Karpas-422 (cell line): ENCODE measurements around the gene LHX4. TPM values are rescaled to one million over a fixed set of nuclear protein-coding genes. Genes with fewer than 3 reads are reported as not detected.

Source experiments
- DNase-seq: peaks from one replicate; pipeline ENCODE4 v3.0.0-alpha.2; 2015
- H2AFZ ChIP-seq: fragments of 200-600 bp; sonication (generic); 2 replicates; pipeline ENCODE4 v1.6.1; 2014; ENCODE audit warnings: antibody characterized with exemption, low read length, mixed read lengths
- H3K27ac ChIP-seq: fragments of 200-600 bp; sonication (generic); 2 replicates; pipeline ENCODE4 v1.5.1; 2014; ENCODE audit warnings: mild to moderate bottlenecking, low read length, moderate library complexity
- H3K27me3 ChIP-seq: fragments of 200-600 bp; sonication (generic); 2 replicates; pipeline ENCODE4 v1.6.1; 2014; ENCODE audit warnings: low read length, mixed read lengths
- H3K36me3 ChIP-seq: fragments of 200-600 bp; sonication (generic); 2 replicates; pipeline ENCODE4 v1.6.1; 2014; ENCODE audit warnings: low read length, mixed read lengths; ENCODE audit not compliant: insufficient read depth
- H3K4me1 ChIP-seq: fragments of 200-600 bp; sonication (generic); 2 replicates; pipeline ENCODE4 v1.6.1; 2014; ENCODE audit warnings: mild to moderate bottlenecking, low read length, mixed read lengths
- H3K4me2 ChIP-seq: fragments of 200-600 bp; sonication (generic); 2 replicates; pipeline ENCODE4 v1.6.1; 2014; ENCODE audit warnings: low read length, low read depth, mild to moderate bottlenecking; ENCODE audit not compliant: poor library complexity, severe bottlenecking
- H3K4me3 ChIP-seq: fragments of 200-600 bp; sonication (generic); 2 replicates; pipeline ENCODE4 v1.5.1; 2014; ENCODE audit warnings: mild to moderate bottlenecking, antibody characterized with exemption, low read length, mixed read lengths
- H3K79me2 ChIP-seq: fragments of 200-600 bp; sonication (generic); 2 replicates; pipeline ENCODE4 v1.6.1; 2014; ENCODE audit warnings: mild to moderate bottlenecking, low read length, mixed read lengths
- H3K9ac ChIP-seq: fragments of 200-600 bp; sonication (generic); 2 replicates; pipeline ENCODE4 v1.6.0; 2014; ENCODE audit warnings: low read length
- H3K9me2 ChIP-seq: fragments of 200-600 bp; sonication (generic), shearing (Covaris generic); replicated peaks from 2 replicates; pipeline ENCODE4 v1.6.0; 2014; ENCODE audit warnings: mild to moderate bottlenecking, low read length, moderate library complexity; ENCODE audit not compliant: insufficient read depth
- H3K9me3 ChIP-seq: fragments of 300-700, 200-600 bp; sonication (generic); 2 replicates; pipeline ENCODE4 v1.6.1; 2014; ENCODE audit warnings: low read length, mixed read lengths
- H4K20me1 ChIP-seq: fragments of 200-600 bp; sonication (generic); 2 replicates; pipeline ENCODE4 v1.6.1; 2014; ENCODE audit warnings: mild to moderate bottlenecking, antibody characterized with exemption, low read length, low read depth; ENCODE audit not compliant: insufficient read depth
- total RNA-seq: library from RNA; depleted of rRNA; stranded (reverse); fragments of >200 nt; shearing (Covaris generic); gene quantifications from 2 replicates; pipeline ENCODE4 v1.2.3, GENCODE V29; 2014; ENCODE audit warnings: low replicate concordance

Gene LHX4
- total RNA-seq, 1 experiment from 2014 or later: not detected

DNA sequence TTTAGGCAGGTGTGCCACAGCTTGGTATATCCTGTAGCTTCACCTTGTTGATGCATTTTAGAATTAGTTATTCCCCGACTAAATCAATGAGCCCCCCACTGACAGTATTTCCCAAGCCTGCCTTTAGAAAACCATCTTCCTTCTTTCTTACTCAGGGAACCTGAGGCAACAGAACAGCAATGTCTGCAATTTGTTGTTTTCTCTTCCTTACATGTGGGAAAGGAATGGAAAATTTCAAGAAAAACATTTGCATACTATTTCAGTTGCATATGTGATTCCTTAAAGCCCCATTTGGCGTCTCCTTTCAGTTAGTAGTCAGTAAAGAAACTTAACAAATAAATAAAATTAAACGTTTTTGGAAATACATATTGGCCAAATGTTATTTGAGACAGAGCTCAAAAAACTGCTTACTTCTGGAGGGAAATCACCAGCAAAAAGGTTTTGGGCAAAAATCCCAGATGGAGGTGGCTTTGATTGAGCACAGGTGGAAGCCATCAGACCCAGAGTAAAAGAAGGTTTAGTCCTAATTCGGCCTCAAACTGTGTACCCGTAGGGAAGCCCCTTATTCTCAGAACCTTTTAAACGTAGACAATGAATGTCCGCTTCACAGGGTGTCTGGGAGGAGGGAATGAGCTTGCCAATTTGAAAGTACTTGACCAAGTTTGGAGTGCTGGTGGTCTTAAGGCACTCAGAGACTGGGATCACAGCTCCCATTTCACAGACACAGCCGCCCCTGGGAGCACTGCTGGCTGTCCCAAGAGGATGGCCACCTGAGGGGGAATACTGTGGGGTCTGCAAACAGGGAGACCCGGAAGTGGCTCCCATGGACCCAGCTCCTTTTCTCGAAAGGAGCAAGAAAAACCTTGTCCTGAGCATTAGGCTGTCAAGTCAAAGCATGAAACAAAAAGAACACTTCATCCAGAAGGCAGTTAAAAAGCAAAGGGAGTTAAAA lies 9.4 kb downstream of the LHX4 start:
- Histone ChIP-seq H3K4me1 (no peaks in the 10 kb centered on the region), H3K9me3 (no peaks in the 10 kb centered on the region), H3K27me3 (no peaks in the 10 kb centered on the region; the same call in 1 of the 2 replicates), H3K27ac (no peak overlapping the region), H4K20me1 (no peaks in the 10 kb centered on the region), H3K4me2 (no peak overlapping the region), H3K36me3 (no peaks in the 10 kb centered on the region), H2AFZ (no peak overlapping the region), H3K4me3 (no peak overlapping the region), H3K9ac (no peak overlapping the region), H3K9me2 (no peaks in the 10 kb centered on the region), H3K79me2 (no peaks in the 10 kb centered on the region)
- no peak for DNase-seq

DNA sequence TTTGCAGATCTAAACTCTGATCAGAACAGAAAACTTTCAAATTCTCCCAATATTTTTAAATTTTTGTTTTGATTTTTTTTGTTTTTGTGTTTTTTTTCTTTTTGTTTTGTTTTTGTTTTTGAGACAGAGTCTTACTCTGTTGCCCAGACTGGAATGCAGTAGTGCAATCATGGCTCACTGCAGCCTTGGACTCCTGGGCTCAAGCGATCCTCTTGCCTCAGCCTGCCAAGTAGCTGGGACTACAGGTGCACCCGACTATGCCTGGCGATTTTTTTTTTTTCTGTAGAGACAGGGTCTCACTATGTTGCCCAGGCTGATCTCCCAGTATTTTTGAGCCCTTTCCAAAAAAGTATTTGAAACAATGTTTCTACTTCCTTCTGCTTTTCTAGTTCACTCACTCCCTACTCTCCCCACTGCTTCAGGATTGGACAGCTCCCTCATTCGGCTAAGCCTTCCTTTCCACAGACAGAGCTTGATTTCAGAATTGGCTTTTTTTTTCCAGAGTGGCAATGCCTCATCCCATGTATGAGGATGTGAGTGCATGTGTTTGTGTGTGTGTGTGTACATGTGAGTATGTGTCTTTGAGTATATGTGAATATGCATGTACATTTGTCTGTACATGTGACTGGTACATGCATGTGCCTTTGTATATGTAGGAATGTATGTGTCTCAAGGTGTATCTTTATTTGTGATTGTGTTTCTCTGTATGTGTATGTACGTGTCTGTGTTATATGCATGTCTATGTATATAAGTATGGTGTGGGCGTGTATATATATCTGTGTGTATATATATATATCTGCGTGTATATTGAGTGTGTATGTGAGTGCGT lies 11.9 kb downstream of the LHX4 start:
- Histone ChIP-seq H3K9me3 (no peaks in the 10 kb centered on the region), H3K9ac (no peak overlapping the region), H3K27me3 (no peaks in the 10 kb centered on the region; the same call in 1 of the 2 replicates), H3K9me2 (no peaks in the 10 kb centered on the region), H4K20me1 (no peaks in the 10 kb centered on the region), H3K79me2 (no peaks in the 10 kb centered on the region), H2AFZ (no peak overlapping the region), H3K4me2 (no peak overlapping the region), H3K36me3 (no peaks in the 10 kb centered on the region), H3K4me3 (no peak overlapping the region), H3K27ac (no peak overlapping the region), H3K4me1 (no peaks in the 10 kb centered on the region)
- no peak for DNase-seq

DNA sequence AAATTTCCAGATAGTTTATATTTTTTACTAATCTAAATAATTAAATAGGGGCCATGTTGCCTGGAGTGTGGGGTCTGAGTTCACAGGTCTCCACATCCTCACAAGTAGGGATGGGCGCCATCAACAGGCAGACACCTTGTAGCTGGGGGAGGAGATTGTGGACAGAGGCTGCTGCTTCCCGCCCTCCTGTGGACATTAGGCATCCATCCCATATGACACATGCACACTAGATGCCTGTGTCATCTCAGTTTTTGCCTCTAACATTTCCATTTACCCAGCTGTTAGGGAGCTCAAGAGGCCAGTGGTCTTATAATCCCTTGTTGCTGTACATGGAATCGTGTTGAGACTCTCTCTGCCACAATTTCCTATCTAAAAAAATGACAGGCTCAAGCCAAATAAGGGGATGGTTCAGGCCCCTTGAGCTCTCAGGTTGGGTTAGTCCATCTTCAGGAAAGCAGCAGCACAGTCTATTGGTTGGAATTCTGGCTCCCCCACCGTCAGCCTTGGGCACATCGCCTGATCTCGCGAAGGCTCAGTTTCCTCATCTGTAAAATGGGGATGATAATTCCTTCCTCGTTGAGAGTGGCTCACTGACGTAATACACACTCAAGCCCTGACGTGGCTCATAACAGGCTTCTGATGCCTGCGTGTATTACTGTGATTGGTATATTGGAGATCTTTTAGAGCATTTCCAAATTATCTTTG lies 13.6 kb downstream of the LHX4 start:
- no peaks in the 10 kb centered on the region for H3K9me3 ChIP-seq
- no peaks in the 10 kb centered on the region for H3K4me1 ChIP-seq
- no peaks in the 10 kb centered on the region for H3K9me2 ChIP-seq
- H3K4me2 ChIP-seq: no peak overlapping the region
- DNase-seq: no peak
- H3K27ac ChIP-seq: no peak overlapping the region
- no peak overlapping the region for H3K4me3 ChIP-seq
- H3K27me3 ChIP-seq: no peaks in the 10 kb centered on the region; the same call in 1 of the 2 replicates
- no peaks in the 10 kb centered on the region for H3K79me2 ChIP-seq
- H2AFZ ChIP-seq: no peak overlapping the region
- no peaks in the 10 kb centered on the region for H4K20me1 ChIP-seq
- no peak overlapping the region for H3K9ac ChIP-seq
- no peaks in the 10 kb centered on the region for H3K36me3 ChIP-seq

DNA sequence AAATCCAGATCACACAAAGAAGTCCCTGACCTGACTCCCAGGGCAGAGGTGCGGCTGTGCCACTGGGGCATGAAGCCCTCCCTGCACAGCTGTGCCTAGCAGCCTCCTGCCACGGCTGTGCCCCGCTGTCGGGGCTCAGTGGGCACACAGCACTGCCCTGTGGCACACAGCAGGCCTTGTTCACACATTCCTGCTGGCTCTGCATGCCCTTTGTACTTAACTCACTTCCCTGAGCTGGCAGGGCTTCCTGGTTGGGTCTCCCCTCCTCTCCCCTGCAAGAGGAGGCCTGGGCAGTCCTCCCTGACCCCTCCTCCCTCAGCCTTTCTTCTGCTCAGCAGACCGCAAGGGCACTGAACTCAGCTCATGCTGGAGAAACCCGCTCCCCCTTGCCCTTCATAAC lies 14.8 kb downstream of the LHX4 start:
- H3K79me2 ChIP-seq: no peaks in the 10 kb centered on the region
- no peaks in the 10 kb centered on the region for H3K4me1 ChIP-seq
- no peaks in the 10 kb centered on the region for H3K9me3 ChIP-seq
- H4K20me1 ChIP-seq: no peaks in the 10 kb centered on the region
- H3K27ac ChIP-seq: no peak overlapping the region
- no peak overlapping the region for H3K9ac ChIP-seq
- H3K4me3 ChIP-seq: no peak overlapping the region
- H3K27me3 ChIP-seq: no peaks in the 10 kb centered on the region; the same call in 1 of the 2 replicates
- DNase-seq: no peak
- no peak overlapping the region for H3K4me2 ChIP-seq
- H3K36me3 ChIP-seq: no peaks in the 10 kb centered on the region
- H3K9me2 ChIP-seq: no peaks in the 10 kb centered on the region
- no peak overlapping the region for H2AFZ ChIP-seq

DNA sequence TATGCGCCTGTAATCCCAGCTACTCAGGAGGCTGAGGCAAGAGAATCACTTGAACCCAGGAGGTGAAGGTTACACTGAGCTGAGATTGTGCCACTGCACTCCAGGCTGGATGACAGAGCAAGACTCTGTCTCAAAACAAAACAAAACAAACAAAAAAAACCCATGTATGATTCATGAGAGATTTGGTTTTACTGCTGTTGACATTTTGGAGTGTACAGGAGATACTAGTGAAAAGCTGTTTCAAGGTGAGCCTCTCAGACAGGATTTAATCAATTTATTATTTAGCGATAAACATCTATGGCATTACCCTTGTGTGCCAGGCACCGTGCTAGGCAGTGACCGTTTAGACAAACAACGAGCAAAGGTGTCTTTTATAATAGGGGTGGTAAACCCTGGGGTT lies 16.5 kb downstream of the LHX4 start:
- Histone ChIP-seq H3K36me3 (no peaks in the 10 kb centered on the region), H3K9me2 (no peaks in the 10 kb centered on the region), H3K27me3 (no peaks in the 10 kb centered on the region), H3K4me1 (no peaks in the 10 kb centered on the region), H3K4me3 (no peak overlapping the region), H3K9me3 (no peaks in the 10 kb centered on the region), H4K20me1 (no peaks in the 10 kb centered on the region), H3K9ac (no peak overlapping the region), H3K4me2 (no peak overlapping the region), H3K27ac (no peak overlapping the region), H3K79me2 (no peaks in the 10 kb centered on the region), H2AFZ (no peak overlapping the region)
- DNase-seq: no peak

DNA sequence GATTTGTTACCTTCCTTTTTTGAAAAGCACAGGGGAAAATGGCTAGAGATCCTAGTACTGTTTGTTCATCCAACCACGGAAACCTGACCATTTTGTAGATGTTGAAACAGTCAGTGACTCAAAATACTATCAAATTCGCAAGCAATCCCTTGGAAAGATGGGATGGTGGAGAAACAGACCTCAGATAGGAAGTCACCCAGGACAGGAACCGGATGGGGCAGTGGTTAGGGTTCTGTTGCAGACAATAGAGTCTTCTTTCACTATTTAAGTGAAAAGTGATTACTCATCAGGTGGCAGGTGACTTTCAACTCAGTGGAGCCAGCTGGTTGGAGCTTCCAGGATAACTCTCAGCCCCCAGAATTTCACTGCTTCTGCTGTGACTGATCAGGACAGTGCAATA lies 17.0 kb downstream of the LHX4 start:
- Histone ChIP-seq H3K4me1 (no peaks in the 10 kb centered on the region), H3K79me2 (no peaks in the 10 kb centered on the region), H3K4me2 (no peak overlapping the region), H3K4me3 (no peak overlapping the region), H3K9me3 (no peaks in the 10 kb centered on the region), H3K36me3 (no peaks in the 10 kb centered on the region), H3K9me2 (no peaks in the 10 kb centered on the region), H3K9ac (no peak overlapping the region), H4K20me1 (no peaks in the 10 kb centered on the region), H3K27ac (no peak overlapping the region), H3K27me3 (no peaks in the 10 kb centered on the region), H2AFZ (no peak overlapping the region)
- DNase-seq: no peak

DNA sequence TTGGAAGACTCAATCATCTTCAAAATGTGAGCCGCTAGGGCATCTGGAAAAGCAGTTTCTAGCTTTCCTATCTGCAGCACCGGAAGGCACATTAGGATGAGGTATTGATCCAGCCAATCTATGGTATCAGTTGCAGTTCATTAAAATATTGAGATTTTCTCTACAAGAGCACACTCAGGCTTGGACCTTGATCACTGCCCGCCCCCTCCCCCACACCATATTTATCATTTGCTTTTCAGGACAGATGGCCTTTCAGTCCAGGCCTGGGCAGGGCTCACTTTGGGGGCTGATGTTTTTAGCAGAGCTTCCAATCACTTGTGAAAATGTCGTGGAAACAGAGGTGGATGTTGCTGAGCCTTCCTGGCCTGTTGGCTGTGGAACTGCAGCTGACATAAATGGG lies 17.5 kb downstream of the LHX4 start:
- Histone ChIP-seq H3K4me2 (no peak overlapping the region), H3K79me2 (no peaks in the 10 kb centered on the region), H4K20me1 (no peaks in the 10 kb centered on the region), H3K9ac (no peak overlapping the region), H3K4me3 (no peak overlapping the region), H3K9me2 (no peaks in the 10 kb centered on the region), H3K4me1 (no peaks in the 10 kb centered on the region), H3K27ac (no peak overlapping the region), H3K9me3 (no peaks in the 10 kb centered on the region), H3K36me3 (no peaks in the 10 kb centered on the region), H3K27me3 (no peaks in the 10 kb centered on the region), H2AFZ (no peak overlapping the region)
- DNase-seq: no peak

DNA sequence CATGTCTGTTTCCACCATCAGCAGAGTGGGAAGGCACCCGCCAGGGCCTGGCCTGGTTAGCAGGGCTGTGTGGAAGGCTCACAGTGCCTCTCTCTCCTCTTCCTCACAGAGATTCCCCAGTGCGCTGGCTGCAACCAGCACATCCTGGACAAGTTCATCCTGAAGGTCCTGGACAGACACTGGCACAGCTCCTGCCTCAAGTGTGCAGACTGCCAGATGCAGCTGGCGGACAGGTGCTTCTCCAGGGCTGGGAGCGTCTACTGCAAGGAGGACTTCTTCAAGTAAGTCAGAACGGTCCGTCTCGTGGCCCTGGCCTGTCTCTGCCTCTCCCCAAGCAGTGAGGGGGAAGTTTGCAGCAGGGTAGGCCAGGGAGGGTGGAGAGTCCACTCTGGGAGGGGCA lies 18.1 kb downstream of the LHX4 start:
- no peaks in the 10 kb centered on the region for H4K20me1 ChIP-seq
- H3K9me3 ChIP-seq: no peaks in the 10 kb centered on the region
- no peaks in the 10 kb centered on the region for H3K36me3 ChIP-seq
- no peaks in the 10 kb centered on the region for H3K9me2 ChIP-seq
- no peaks in the 10 kb centered on the region for H3K4me1 ChIP-seq
- H2AFZ ChIP-seq: no peak overlapping the region
- H3K4me3 ChIP-seq: no peak overlapping the region
- no peak overlapping the region for H3K27ac ChIP-seq
- DNase-seq: no peak
- no peak overlapping the region for H3K4me2 ChIP-seq
- no peaks in the 10 kb centered on the region for H3K27me3 ChIP-seq
- H3K9ac ChIP-seq: no peak overlapping the region
- H3K79me2 ChIP-seq: no peaks in the 10 kb centered on the region
